RPMI7951 (cell line): ENCODE data around the gene SLC27A3. TPM values are rescaled to one million over a fixed set of nuclear protein-coding genes. Genes with fewer than 3 reads are reported as not detected.
"Not testable (repeated sequence)": the region's sequence is repeated elsewhere in the genome, so short reads cannot be mapped to it uniquely, and the experiment has no call there.

Source experiments
- DNase-seq: peaks from one replicate; pipeline ENCODE4 v3.0.0-alpha.2; 2012; ENCODE audit warnings: low read depth
- total RNA-seq: library from RNA; depleted of rRNA; stranded (reverse); fragments of >200 nt; shearing (Covaris generic); gene quantifications from 2 replicates; pipeline ENCODE4 v1.2.3, GENCODE V29; 2014

SLC27A3 gene
- total RNA-seq, 1 experiment from 2014 or later: 7.4 TPM

- DNase-seq: no peak
Measured at GRCh38 chr1:153760440-153760839, 14.8 kb upstream of the SLC27A3 start.

- peak; percentile 24 for DNase-seq
Measured at GRCh38 chr1:153763365-153764225, 11.6 kb upstream of the SLC27A3 start.

GRCh38 chr1:153764310-153764709 lies 10.9 kb upstream of the SLC27A3 start:
- DNase-seq: no peak

GRCh38 chr1:153766663-153767062 lies 8.5 kb upstream of the SLC27A3 start:
- DNase-seq: not testable (repeated sequence)

GRCh38 chr1:153767519-153767918 lies 7.7 kb upstream of the SLC27A3 start:
- DNase-seq: no peak

- no peak for DNase-seq
Measured at GRCh38 chr1:153768316-153769181, 6.7 kb upstream of the SLC27A3 start.

- no peak for DNase-seq
Measured at GRCh38 chr1:153769221-153769620, 6.0 kb upstream of the SLC27A3 start.

- DNase-seq: no peak
Measured at GRCh38 chr1:153770797-153771196, 4.4 kb upstream of the SLC27A3 start.

GRCh38 chr1:153771261-153771660 lies 3.9 kb upstream of the SLC27A3 start:
- DNase-seq: no peak

- no peak for DNase-seq
Measured at GRCh38 chr1:153771841-153772593, 3.2 kb upstream of the SLC27A3 start.

GRCh38 chr1:153773096-153773921 lies 1.9 kb upstream of the SLC27A3 start:
- DNase-seq: no peak

GRCh38 chr1:153774026-153774595 lies 1.1 kb upstream of the SLC27A3 start:
- no peak for DNase-seq

GRCh38 chr1:153775458-153776327 lies 486 bp downstream of the SLC27A3 start:
- peak; percentile 54 for DNase-seq

- no peak for DNase-seq
Measured at GRCh38 chr1:153776352-153776751, 1.1 kb downstream of the SLC27A3 start.

- no peak for DNase-seq
Measured at GRCh38 chr1:153776845-153777370, 1.7 kb downstream of the SLC27A3 start.

- DNase-seq: no peak
Measured at GRCh38 chr1:153777648-153778047, 2.4 kb downstream of the SLC27A3 start.

- DNase-seq: no peak
Measured at GRCh38 chr1:153778051-153778823, 3.0 kb downstream of the SLC27A3 start.

GRCh38 chr1:153778824-153779519 lies 3.8 kb downstream of the SLC27A3 start:
- no peak for DNase-seq
